NCI-H1048 (cell line): ENCODE measurements around the gene CARTPT.

Experiments
- DNase-seq: peaks from one replicate; lab custom pipeline; 2025; lab: John Stamatoyannopoulos, UW

Gene CARTPT

GRCh38 chr5:71737931-71738539 lies 19.0 kb downstream of the CARTPT start:
- no peak for DNase-seq

DNA sequence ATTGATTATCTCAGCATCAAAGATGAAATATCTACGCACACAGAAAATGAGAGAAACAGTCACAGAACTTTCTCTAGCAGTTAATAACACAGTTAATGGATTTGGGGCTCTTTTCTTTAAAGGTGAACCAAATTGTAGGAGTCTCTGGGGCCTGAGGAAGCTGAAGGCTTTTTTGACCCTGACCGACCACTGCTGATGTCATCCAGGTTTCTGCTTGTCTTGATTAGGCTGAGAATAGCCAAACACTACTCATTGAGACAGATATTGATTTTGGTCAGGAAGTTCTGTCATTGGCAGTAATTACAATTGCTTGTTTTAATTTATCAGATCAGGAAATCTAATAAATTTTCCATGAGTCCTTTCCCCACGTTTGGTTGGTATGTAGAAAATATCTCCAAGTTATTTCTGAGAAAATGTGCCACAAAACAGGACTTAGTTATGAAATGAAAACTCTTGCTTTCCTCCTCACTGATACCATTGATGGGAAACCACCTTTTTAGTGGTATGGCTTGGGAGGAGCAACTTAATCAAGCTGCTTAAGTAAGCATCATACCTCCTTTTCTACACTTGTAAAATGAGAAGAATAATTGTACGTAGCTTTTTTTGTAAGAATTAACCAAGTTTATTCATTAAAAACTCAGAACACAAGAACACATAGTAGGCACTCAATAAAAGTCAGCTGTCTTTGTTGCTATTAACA lies 19.7 kb downstream of the CARTPT start:
- no peak for DNase-seq

DNA sequence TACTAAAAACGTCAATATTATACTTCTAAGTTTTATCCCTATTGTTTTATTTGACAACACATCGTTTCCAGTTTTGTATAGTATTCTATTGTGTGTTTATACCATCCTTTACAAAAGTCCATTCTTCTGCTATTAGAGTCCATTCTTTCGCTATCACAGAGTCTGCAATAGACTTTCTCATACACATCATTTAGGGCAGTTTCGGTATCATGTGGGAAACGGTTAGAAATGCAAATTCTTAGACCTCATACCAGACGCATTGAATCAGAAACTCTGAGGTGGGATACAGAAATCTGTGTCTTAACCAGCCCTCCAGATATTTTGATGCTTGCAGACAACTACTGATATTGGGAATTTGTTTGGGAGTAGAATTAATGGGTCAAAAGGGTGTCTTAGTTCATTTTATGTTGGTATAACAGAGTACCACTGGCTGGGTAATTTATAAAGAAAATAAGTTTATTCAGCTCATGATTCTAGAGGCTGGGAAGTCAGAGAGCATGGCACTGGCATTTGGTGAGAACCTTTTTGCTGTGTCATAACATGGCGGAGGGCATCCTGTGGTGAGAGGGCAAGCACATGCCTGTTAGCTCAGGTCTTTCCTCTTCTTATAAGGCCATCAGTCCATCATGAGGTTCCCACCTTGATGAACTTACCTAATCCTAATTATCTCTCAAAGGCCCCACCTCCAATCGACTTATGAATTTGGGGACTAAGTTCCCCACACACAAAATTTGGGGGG lies 21.1 kb downstream of the CARTPT start:
- no peak for DNase-seq

- no peak for DNase-seq
Measured at GRCh38 chr5:71743155-71743554, 24.1 kb downstream of the CARTPT start.

DNA sequence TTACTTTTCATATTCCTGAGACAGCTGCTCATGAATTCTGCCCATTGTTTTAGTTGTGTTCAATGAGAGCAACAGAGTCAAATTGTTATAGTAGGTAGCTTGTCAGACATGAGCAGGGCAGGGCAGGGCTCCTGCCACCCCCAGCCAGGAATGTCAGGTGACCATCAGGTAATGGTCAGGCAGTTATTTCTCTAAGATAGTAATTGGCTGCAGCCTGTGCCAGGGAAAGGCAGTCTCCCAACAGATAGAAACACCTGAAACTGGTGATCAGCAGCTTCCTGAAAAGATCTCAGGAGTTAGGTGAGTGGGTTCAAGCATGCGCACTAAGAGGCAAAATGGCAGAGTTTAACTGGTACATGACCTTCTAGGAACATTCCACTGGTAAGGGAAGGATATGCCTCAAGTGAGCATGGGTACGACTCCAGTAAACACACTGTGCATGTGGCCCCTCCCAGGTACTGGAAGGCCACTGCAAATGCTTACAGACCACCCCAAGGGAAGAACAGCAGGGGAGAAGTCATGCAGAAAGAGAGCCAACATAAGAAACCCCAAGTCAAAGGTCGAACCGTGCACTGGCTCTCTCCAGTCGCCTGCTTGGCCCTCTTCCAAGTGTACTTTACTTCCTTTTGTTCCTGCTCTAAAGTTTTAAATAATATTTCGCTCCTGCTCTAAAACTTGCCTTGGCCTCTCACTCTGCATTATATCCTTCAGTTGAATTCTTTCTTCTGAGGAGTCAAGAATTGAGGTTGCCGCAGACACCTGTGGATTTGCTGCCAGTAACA lies 25.1 kb downstream of the CARTPT start:
- no peak for DNase-seq

GRCh38 chr5:71747182-71747581 lies 28.1 kb downstream of the CARTPT start:
- DNase-seq = no peak

DNA sequence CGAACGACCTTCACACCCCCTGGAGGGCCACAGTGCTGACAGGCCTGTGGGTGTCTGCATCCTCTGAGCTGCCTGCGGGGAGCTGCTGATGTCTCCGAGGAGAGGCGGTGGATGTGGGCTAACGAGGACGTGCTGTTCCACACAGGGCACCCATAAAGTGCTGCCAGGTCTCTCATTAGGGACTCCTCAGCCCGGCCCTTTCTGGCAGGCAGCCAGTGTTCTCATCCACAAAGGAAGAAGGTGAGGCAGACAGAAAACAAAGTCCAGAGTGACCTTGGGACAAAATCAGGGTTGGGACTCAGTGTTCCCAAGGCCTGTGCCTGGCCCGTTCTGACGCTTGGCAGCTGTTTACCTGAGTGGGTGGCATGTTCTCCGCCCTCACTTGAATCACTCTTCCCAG lies 29.3 kb downstream of the CARTPT start:
- DNase-seq = no peak

GRCh38 chr5:71751422-71751821 lies 32.3 kb downstream of the CARTPT start:
- DNase-seq = no peak

GRCh38 chr5:71752441-71753190 lies 33.5 kb downstream of the CARTPT start:
- no peak for DNase-seq

DNA sequence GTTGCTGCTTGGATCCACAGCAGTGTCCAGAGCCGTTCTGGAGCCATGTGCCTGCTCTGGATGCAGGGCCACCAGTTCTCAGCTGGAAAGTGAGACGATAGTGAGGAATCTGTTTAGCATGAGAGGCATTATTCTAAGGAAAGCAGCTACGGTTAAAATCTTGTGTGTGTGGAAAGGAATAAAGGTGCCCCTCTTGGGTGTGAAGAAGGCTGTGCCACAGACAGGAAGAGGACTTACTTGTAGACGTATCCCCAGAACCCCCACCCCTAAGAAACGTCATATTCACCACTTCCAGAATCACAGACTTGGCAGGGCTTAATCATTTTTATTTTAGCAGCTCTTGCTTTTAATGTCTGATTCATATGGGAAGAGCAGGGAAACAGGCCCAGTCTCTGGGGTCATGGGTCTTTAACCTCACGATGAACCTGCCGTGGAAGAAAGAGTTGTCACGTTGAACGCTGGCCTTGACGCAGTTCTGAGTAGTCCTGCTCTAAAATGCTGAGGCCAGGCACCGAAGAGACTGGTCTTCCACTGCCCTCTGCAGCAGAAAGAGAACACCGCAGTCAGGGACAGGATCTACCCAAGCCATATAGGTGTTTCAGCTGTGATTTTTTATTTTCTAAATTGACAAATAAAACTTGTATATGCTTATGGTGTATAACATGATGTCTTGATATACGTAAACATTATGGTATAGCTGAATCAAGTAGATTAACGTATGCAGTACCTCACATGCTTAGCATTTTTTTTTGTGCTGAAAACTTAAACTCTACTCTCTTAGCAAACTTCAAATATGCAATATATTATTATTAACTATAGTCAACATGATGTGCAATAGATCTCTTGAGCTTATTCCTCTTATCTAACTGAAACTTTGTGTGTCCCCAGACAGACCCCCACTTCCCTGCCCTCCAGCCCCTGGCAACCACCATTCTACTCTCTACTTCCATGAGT lies 38.8 kb downstream of the CARTPT start:
- DNase-seq = peak; percentile 42

- DNase-seq = no peak
Measured at GRCh38 chr5:71762826-71763225, 43.8 kb downstream of the CARTPT start.

- DNase-seq = no peak
Measured at GRCh38 chr5:71767661-71768060, 48.6 kb downstream of the CARTPT start.

GRCh38 chr5:71769287-71769686 lies 50.2 kb downstream of the CARTPT start:
- no peak for DNase-seq

GRCh38 chr5:71770381-71770780 lies 51.3 kb downstream of the CARTPT start:
- DNase-seq = no peak
